Osteoblast (primary cell): ENCODE data around the gene CYP4F8. TPM values are rescaled to one million over a fixed set of nuclear protein-coding genes. Genes with fewer than 3 reads are reported as not detected.

Source experiments
- DNase-seq: peaks from one replicate; pipeline ENCODE4 v3.0.0; 2011; ENCODE audit warnings: low spot score, mixed read lengths; ENCODE audit not compliant: insufficient read length; ENCODE audit errors: missing footprints
- H2AFZ ChIP-seq: 2 replicates; pipeline ENCODE4 v1.6.0; 2011; ENCODE audit warnings: mild to moderate bottlenecking, low read length
- H3K27ac ChIP-seq: 2 replicates; pipeline ENCODE4 v1.5.1; 2011; ENCODE audit warnings: mild to moderate bottlenecking, low read depth, low read length, moderate library complexity
- H3K27me3 ChIP-seq: 2 replicates; pipeline ENCODE4 v1.6.0; 2012; ENCODE audit warnings: mild to moderate bottlenecking, control low read depth, inconsistent platforms, low read length, moderate library complexity; ENCODE audit not compliant: insufficient read depth
- H3K36me3 ChIP-seq: 2 replicates; pipeline ENCODE4 v1.5.1; 2011; ENCODE audit warnings: mild to moderate bottlenecking, low read length, control low read depth, moderate library complexity; ENCODE audit not compliant: insufficient read depth
- H3K4me1 ChIP-seq: 2 replicates; pipeline ENCODE4 v1.5.1; 2011; ENCODE audit warnings: mild to moderate bottlenecking, low read length, control low read depth, moderate library complexity; ENCODE audit not compliant: insufficient read depth
- H3K4me2 ChIP-seq: 2 replicates; pipeline ENCODE4 v1.6.0; 2011; ENCODE audit warnings: mild to moderate bottlenecking, low read length; ENCODE audit not compliant: insufficient read depth
- H3K4me3 ChIP-seq: fragments of 200-600 bp; sonication (generic); 3 replicates; pipeline ENCODE4 v1.5.1; 2012; ENCODE audit warnings: mild to moderate bottlenecking, low read length, inconsistent platforms; ENCODE audit not compliant: insufficient read depth
- H3K79me2 ChIP-seq: 2 replicates; pipeline ENCODE4 v1.6.0; 2012; ENCODE audit warnings: mild to moderate bottlenecking, low read length, control low read depth, inconsistent platforms; ENCODE audit not compliant: insufficient read depth
- H3K9me3 ChIP-seq: 2 replicates; pipeline ENCODE4 v1.5.1; 2011; ENCODE audit warnings: low read depth, low read length, control low read depth
- H4K20me1 ChIP-seq: 2 replicates; pipeline ENCODE4 v1.6.0; 2012; ENCODE audit warnings: mild to moderate bottlenecking, low read length, control low read depth; ENCODE audit not compliant: insufficient read depth
- CTCF ChIP-seq: IDR thresholded peaks from 2 replicates; pipeline ENCODE4 v1.5.1; 2011; ENCODE audit warnings: mild to moderate bottlenecking, low read depth, low read length, moderate library complexity; ENCODE audit errors: extremely low read depth
- total RNA-seq: library from RNA; depleted of rRNA; stranded (reverse); fragments of >200 nt; gene quantifications from 2 replicates; pipeline ENCODE4 v1.2.3, GENCODE V29; 2012

Gene CYP4F8
- not detected in 2 replicates for total RNA-seq

GRCh38 chr19:15614507-15615379, at the start of gene CYP4F8:
Gene CYP4F8, plus strand, starts transcription at chr19:15615218. Its CDS starts 399 bp downstream, at chr19:15615617.
- no peak for DNase-seq
- H3K4me3 ChIP-seq = no peak within 1 kb of the TSS
- H4K20me1 ChIP-seq = no peaks in the 10 kb centered on the region
- no peaks in the 10 kb centered on the region for H3K36me3 ChIP-seq
- H3K27me3 ChIP-seq = no peaks in the 10 kb centered on the region
- no peak within 1 kb of the TSS for H3K4me2 ChIP-seq
- H2AFZ ChIP-seq = no peak within 1 kb of the TSS
- no peaks in the 10 kb centered on the region for H3K9me3 ChIP-seq
- H3K4me1 ChIP-seq = no peaks in the 10 kb centered on the region
- no peak within 1 kb of the TSS for H3K27ac ChIP-seq
- H3K79me2 ChIP-seq = no peaks in the 10 kb centered on the region
- TF ChIP-seq CTCF = no peak

GRCh38 chr19:15570420-15570819, 44.6 kb upstream of the CYP4F8 start:
- Histone ChIP-seq H3K27me3 (no peaks in the 10 kb centered on the region), H2AFZ (no peak overlapping the region), H3K9me3 (no peaks in the 10 kb centered on the region), H3K4me2 (no peak overlapping the region), H3K4me1 (no peaks in the 10 kb centered on the region), H3K36me3 (no peaks in the 10 kb centered on the region), H3K27ac (no peak overlapping the region), H3K79me2 (no peaks in the 10 kb centered on the region), H3K4me3 (no peak overlapping the region), H4K20me1 (no peaks in the 10 kb centered on the region)
- no peak for TF ChIP-seq CTCF
- DNase-seq = no peak

- no peaks in the 10 kb centered on the region for H3K9me3 ChIP-seq
- H4K20me1 ChIP-seq = no peaks in the 10 kb centered on the region
- H3K4me3 ChIP-seq = no peak overlapping the region
- no peaks in the 10 kb centered on the region for H3K27me3 ChIP-seq
- H3K27ac ChIP-seq = no peak overlapping the region
- no peak overlapping the region for H3K4me2 ChIP-seq
- no peak for DNase-seq
- H3K79me2 ChIP-seq = no peaks in the 10 kb centered on the region
- no peaks in the 10 kb centered on the region for H3K4me1 ChIP-seq
- H2AFZ ChIP-seq = no peak overlapping the region
- TF ChIP-seq CTCF = no peak
- H3K36me3 ChIP-seq = no peaks in the 10 kb centered on the region
Measured at GRCh38 chr19:15575406-15575805, 39.6 kb upstream of the CYP4F8 start.

- H3K4me3 ChIP-seq = no peak overlapping the region
- no peaks in the 10 kb centered on the region for H3K27me3 ChIP-seq
- no peaks in the 10 kb centered on the region for H3K36me3 ChIP-seq
- TF ChIP-seq CTCF = no peak
- H3K9me3 ChIP-seq = no peaks in the 10 kb centered on the region
- H3K27ac ChIP-seq = no peak overlapping the region
- H4K20me1 ChIP-seq = no peaks in the 10 kb centered on the region
- H2AFZ ChIP-seq = no peak overlapping the region
- H3K4me2 ChIP-seq = no peak overlapping the region
- no peaks in the 10 kb centered on the region for H3K79me2 ChIP-seq
- no peaks in the 10 kb centered on the region for H3K4me1 ChIP-seq
- DNase-seq = no peak
Measured at GRCh38 chr19:15576526-15577156, 38.4 kb upstream of the CYP4F8 start.
